Measurements from ENCODE around the gene TMCC1. TPM values are rescaled to one million over a fixed set of nuclear protein-coding genes. Genes with fewer than 3 reads are reported as not detected.

TMCC1 gene
- total RNA-seq, 1 donor from 2014 or later: 25.9 TPM

GRCh38 chr3:129658110-129658843 is 235.2 kb downstream of the TMCC1 start:
- ATAC-seq (ENCODE audit: low read depth): no peak
- CTCF ChIA-PET: no interaction called here
- H3K4me1 Mint-ChIP-seq: peaks cover 10% of the 10 kb centered on the region
- no peak for DNase-seq
- H3K27ac Mint-ChIP-seq: no peak overlapping the region
- intact Hi-C loops (cut with micrococcal nuclease): no loop called here
- POLR2A ChIA-PET: no interaction called here
- no peaks in the 10 kb centered on the region for H3K9me3 Mint-ChIP-seq
- H3K4me3 Mint-ChIP-seq: no peak overlapping the region
- peaks cover 15% of the 10 kb centered on the region for H3K36me3 Mint-ChIP-seq (ENCODE audit: low read depth)
- no peaks in the 10 kb centered on the region for H3K27me3 Mint-ChIP-seq
- no peak for TF ChIP-seq CTCF (IDR thresholded peaks at IDR 0.05)

- intact Hi-C loops (cut with micrococcal nuclease): no loop called here
- Mint-ChIP-seq H3K4me3 (no peak overlapping the region), H3K4me1 (peaks cover 10% of the 10 kb centered on the region), H3K36me3 (ENCODE audit: low read depth) (peaks cover 13% of the 10 kb centered on the region), H3K9me3 (no peaks in the 10 kb centered on the region), H3K27me3 (no peaks in the 10 kb centered on the region), H3K27ac (no peak overlapping the region)
- CTCF ChIA-PET: no interaction called here
- no peak for TF ChIP-seq CTCF (IDR thresholded peaks at IDR 0.05)
- POLR2A ChIA-PET: no interaction called here
- ATAC-seq (ENCODE audit: low read depth): no peak
- DNase-seq: no peak
Observed at GRCh38 chr3:129657261-129658046, 236.1 kb downstream of the TMCC1 start.

GRCh38 chr3:129656659-129657247 is 236.8 kb downstream of the TMCC1 start:
- ATAC-seq (ENCODE audit: low read depth): no peak
- Mint-ChIP-seq H3K36me3 (ENCODE audit: low read depth) (peaks cover 16% of the 10 kb centered on the region), H3K27me3 (no peaks in the 10 kb centered on the region), H3K4me3 (no peak overlapping the region), H3K4me1 (peaks cover 7% of the 10 kb centered on the region), H3K27ac (no peak overlapping the region), H3K9me3 (no peaks in the 10 kb centered on the region)
- TF ChIP-seq CTCF (IDR thresholded peaks at IDR 0.05): no peak
- ChIA-PET CTCF (no interaction called here), POLR2A (no interaction called here)
- intact Hi-C loops (cut with micrococcal nuclease): no loop called here
- DNase-seq: no peak

- Mint-ChIP-seq H3K27ac (no peak overlapping the region), H3K9me3 (no peaks in the 10 kb centered on the region), H3K27me3 (no peaks in the 10 kb centered on the region), H3K36me3 (ENCODE audit: low read depth) (peaks cover 24% of the 10 kb centered on the region), H3K4me3 (no peak overlapping the region), H3K4me1 (peaks cover 6% of the 10 kb centered on the region)
- no peak for ATAC-seq (ENCODE audit: low read depth)
- DNase-seq: no peak
- CTCF ChIA-PET: no interaction called here
- POLR2A ChIA-PET: no interaction called here
- TF ChIP-seq CTCF (IDR thresholded peaks at IDR 0.05): no peak
- intact Hi-C loops (cut with micrococcal nuclease): no loop called here
Observed at GRCh38 chr3:129655291-129655700, 238.2 kb downstream of the TMCC1 start.

GRCh38 chr3:129654131-129654530 is 239.4 kb downstream of the TMCC1 start:
- POLR2A ChIA-PET: no interaction called here
- no peaks in the 10 kb centered on the region for H3K27me3 Mint-ChIP-seq
- peaks cover 25% of the 10 kb centered on the region for H3K36me3 Mint-ChIP-seq (ENCODE audit: low read depth)
- CTCF ChIA-PET: no interaction called here
- no peaks in the 10 kb centered on the region for H3K9me3 Mint-ChIP-seq
- peaks cover 8% of the 10 kb centered on the region for H3K4me1 Mint-ChIP-seq
- H3K4me3 Mint-ChIP-seq: no peak overlapping the region
- no peak for DNase-seq
- intact Hi-C loops (cut with micrococcal nuclease): no loop called here
- ATAC-seq (ENCODE audit: low read depth): no peak
- no peak overlapping the region for H3K27ac Mint-ChIP-seq
- no peak for TF ChIP-seq CTCF (IDR thresholded peaks at IDR 0.05)

Measured in activated B cell treated with CpG ODN at 0.5 μM for 24 hours (primary cell).